Tongue (tissue), 2 donors: ENCODE data around the gene FOXL3. TPM values are rescaled to one million over a fixed set of nuclear protein-coding genes. Genes with fewer than 3 reads are reported as not detected.
A peak's percentile ranks its signal among the peaks of the same experiment; 100 is the strongest.

Experiments
- DNase-seq: peaks from one replicate; pipeline ENCODE4 v3.0.0-alpha.2; 2015
- total RNA-seq: library from RNA; depleted of rRNA; stranded (reverse); fragments of >200 nt; gene quantifications from one replicate; pipeline ENCODE4 v1.2.3, GENCODE V29; 2014

The FOXL3 gene
- total RNA-seq, 1 donor from 2014 or later: not detected

DNA sequence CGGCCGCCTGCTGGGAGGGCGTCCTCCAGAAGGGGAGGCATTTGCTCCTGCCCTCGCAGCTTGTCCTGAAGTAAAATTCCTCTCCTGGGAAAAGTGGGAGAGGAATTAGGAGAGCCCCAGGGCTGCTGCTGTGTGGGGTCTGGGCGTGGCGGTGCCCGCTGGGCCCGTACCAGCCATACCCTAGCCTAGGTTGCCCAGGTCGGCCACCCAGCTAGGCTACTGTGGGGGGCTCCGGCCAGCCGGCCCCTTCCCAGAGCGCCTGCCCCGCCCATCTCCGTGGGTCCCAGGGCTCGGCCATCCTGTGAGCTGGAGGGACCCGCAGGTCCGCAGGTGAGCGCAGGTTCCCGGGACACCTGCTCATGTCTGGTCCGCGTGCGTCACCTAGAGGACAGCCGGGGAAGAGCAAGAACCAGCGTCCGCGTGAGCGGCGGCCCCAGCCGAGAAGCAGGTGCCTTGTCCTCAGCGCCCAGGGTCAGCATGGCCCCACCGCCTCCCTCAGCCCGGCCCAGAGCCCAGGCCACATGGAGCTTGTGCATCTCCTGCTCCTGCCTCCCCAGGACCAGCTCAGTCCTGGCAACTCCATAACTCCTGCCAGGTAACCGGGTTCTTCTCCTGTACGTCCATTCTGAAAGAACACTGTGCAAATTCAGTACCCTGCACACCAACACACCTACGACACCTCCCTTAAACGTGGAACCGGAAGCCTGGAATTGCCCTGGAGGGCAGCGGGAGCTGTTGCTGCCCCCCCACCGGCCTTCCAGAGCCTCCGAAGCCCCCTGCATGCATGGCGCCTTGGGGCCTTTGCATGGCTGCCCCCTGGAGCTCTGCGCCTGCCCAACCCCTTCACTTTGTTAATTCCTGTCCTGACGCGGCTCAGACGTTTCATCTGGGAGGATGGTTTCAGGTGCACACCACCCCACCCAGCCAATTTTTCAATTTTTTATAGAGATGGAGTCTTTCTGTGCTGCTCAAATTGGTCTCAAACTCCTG is 22.8 kb upstream of the FOXL3 start:
- DNase-seq: no peak

DNA sequence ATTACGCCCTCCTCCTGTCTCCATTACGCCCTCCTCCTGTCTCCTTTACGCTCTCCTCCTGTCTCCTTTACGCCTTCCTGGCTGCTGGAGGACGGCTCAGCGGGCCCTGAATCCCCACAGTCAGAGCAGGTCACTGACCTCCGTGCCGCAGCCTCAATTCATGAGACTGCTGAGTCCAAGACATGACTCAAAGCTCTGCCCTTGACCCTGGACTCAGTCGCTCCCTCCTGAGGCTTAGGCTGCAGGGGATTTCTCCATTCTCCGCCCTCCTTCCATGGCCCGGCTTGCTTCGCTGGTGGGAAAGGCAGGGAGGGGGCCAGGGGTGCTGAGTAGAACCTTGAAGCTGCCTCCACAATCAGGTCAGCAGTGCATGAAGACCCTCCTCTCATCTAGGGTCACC is 21.0 kb upstream of the FOXL3 start:
- no peak for DNase-seq

DNA sequence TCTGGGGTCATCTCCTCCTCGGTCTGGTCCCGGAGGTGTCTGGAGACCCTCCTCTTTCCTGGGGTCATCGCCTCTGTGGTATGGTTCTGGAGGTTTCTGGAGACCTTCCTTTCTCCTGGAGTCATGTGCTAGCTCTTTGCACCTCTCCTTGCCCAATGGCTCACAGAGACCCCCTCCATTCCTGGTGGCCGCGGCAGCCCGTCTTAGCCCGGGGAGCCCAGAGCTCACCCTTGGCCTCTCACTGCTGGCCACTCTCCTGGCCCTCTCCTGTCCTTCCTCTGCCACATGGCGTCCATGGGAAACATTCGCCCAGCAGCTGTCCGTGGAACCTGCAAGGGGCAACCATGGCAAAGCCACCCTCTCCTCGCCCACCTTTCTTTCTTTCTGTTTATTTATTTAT is 20.2 kb upstream of the FOXL3 start:
- DNase-seq: no peak

DNA sequence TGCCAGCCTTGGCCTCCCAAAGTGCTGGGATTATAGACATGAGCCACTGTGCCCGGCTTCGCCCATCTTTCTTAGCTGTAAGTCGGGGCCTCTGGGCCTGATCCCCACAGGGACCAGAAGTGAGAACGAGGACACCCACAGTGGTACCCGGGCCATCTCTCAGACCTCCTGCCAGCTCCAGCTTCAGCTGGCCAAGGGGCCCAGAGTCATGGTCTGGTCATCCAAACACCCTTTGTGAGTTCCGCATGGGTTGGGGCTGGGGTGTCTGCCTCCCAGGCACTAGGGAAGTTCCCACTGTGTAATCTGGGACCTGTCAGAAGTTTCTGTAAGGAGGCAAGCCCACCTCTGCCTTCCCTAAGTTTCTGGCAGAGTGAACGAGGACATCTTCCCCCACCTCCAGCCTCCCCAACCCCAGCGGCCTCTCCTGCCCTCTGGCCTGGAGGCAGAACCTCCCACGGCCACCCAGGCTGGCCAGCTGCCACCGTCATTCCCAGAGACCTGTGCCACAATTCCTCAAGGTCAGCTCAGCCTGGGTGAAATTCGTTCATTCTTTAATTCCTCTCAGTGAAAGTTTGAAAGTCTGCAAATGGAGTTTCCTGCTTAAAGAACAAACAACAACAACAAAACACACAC is 19.5 kb upstream of the FOXL3 start:
- DNase-seq: no peak

DNA sequence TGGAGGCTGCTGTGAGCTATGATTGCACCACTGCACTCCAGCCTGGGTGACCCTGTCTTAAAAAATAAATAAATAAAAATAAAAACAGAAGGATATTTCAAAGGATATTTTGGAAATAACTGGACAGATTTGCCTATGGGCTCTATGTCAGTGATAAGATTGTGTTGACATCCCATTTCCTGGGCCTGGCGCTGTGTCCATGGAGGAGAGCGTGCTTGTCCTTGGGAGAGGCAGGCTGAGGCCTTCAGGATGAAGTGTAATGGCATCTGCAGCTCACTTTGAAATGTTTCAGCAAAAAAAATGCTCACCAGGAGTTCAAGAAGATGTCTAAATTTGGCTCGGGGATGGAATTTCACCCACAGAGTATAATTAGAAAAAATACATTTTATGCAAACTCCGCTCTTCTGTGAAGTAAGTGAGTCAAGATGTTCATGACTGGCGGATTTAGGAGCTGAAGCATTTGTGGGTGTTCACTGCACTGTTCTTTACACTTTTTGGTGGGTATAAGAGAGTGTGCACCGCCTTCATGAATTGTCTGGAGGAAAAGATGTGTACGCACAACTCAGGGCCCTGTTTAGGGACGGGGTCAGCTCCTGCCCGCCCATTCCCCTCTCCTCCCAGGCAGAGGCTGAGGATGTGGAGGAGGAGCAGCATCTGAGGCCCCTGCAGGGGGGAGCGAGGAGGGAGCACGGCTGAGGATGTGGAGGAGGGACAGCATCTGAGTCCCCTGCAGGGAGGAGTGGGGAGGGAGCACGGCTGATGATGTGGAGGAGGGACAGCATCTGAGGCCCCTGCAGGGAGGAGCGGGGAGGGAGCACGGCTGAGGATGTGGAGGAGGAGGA is 18.5 kb upstream of the FOXL3 start:
- peak; percentile 23 for DNase-seq

DNA sequence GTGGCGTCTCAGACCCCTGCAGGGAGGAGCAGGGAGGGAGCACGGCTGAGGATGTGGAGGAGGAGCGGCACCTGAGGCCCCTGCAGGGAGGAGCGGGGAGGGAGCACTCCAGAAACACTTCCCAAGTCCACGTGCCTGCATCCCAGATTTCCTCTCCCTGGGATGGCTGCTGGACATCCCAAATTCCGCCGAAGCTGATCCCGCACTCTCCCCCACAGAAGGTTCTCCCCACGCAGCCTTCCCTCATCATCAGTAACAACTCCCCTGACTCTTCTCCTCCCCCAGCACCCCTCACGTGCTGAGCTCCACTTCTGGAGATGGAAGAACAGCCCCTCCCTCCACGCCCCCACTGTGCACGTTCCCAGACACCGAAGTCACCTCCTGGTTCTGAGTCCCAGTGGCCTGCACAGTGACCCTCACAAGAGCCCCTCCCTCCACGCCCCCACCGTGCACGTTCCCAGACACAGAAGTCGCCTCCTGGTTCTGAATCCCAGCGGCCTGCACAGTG is 17.8 kb upstream of the FOXL3 start:
- DNase-seq: no peak

DNA sequence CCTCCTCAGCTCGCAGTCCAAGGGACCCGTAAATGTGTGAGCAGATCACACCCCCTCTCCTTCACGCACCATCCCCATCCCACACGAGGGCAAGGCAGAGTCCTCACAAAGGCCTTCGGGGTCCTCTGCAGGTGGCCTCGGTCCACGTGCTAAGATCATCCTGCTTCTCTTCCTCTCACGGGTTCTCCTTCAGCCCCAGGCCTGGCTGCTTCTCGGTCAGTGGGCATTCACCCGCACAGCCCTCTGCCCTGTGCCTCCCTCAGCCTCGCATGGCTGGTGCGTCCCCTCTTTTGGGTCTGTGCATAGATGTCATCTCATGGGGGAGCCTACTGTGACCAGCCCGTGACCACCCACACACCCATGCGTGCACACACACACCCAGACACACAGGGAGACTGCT is 17.3 kb upstream of the FOXL3 start:
- DNase-seq: no peak

DNA sequence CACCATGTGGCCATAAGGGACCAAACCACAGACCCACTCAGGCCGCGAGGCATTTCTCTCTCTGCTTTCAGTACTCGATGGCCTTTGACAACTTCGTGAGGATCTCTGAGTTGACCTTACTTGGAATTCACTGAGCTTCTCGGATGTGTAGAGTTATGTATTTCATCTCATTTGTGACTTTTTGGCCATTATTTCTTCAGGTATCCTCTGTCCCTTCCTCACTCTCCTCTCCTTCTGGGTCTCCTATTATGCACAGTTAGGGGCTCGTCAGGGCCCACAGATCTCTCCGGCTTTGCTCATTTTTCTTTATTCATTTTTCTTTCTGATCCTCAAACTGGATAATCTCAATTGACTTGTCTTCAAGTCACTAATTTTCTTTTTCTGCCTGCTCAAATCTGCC is 16.6 kb upstream of the FOXL3 start:
- no peak for DNase-seq

DNA sequence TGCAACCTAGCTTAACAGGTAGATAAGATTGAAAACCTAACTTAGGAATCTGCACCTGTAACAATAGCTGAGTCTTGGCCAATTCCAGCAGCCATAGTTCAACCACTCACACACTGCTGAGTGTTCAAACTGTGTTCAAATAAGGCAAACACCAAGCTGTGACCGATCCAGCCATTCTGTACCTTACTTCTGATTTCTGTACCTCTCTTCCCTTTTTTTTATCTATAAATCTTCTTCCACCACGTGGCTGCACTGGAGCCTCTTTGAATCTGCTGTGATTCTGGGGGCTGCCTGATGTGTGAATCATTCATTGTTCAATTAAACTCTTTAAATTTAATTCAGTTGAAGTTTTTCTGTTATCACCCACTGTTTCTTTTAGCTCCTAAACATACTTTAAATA is 15.7 kb upstream of the FOXL3 start:
- DNase-seq: no peak

DNA sequence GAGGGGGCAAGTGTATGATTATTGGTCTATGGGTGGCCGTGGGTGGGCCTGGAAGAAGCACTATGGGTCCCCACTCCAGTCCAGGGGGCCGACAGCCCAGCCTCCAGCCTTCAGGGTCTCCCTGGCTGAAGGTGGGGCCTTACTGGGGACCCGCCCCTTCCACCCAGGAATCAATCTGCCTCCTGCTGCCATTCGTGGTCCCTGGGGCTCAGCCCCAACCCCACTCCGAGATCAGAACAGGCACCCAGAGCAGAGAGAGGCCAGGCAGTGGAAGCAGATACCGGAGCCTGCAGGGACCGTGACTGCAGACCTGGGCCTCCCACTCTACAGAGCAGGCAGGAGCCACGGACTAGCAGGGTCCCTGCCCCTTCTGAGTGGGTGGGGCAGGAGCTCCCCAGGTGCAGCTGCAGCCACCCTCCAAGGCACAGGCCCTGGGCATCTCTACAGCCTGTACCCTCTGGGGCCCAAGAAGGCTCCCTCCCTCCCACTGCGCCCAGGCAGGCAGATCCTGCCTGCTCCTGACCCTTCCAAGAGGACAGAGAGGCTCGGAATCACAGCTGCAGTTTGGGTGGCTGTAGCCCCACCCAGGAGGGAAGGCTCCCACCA is 13.6 kb upstream of the FOXL3 start:
- no peak for DNase-seq

DNA sequence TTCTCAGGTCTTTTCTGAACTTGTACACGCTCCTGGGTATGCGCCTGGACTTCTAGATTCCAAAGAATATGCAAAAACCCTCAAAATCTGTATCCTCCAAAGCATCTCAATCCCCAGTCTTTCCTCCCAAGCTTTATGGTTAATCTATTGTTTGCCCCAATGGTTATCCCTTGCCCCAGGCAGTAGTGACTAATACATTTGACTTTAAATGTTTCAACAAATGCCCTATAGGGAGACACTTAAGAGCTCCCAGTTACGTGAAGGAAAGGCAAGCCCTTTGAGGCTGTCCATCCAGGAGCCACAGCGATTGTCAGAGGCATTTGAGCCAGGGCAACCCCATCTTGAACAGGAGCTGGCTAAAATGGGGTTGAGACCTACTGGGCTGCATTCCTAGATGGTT is 12.7 kb upstream of the FOXL3 start:
- DNase-seq: no peak

DNA sequence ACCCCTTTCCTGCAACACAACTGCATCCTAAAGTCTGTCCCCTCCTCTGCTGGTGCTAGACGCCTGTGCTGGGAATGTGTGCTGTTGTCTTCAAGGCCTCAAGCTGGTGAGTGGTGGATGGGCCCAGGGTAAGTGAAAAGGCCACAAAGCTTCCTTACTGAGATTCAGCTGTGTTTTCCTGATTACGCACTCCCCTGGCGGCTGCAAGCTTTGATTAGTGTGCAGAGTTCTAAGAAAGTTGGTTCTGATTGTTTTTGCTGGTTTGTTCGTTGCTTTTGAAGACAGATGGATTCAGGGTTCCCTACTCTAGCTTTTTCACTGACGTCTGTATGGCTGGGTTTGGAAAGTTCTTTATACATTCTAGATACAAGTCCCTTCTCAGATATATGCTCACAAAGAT is 11.9 kb upstream of the FOXL3 start:
- DNase-seq: no peak

DNA sequence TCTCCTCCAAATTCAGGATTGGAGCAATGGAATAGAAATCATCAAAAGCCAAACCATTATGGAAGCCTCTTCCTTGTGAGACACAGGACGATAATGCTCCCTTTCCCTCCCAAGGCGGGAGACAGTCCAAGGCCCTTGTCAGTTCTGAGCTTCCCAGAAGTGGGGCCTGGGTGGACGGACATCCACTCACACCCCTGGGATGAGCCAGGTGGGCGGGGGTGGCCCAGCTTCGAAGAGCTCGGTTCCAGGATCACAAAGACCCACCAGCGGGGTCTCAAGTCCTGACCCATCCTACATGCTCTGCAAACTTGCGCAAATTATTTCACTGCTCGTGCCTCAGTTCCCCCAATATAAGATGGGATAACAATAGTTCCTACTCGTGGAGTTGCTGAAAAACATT is 10.1 kb upstream of the FOXL3 start:
- no peak for DNase-seq

DNA sequence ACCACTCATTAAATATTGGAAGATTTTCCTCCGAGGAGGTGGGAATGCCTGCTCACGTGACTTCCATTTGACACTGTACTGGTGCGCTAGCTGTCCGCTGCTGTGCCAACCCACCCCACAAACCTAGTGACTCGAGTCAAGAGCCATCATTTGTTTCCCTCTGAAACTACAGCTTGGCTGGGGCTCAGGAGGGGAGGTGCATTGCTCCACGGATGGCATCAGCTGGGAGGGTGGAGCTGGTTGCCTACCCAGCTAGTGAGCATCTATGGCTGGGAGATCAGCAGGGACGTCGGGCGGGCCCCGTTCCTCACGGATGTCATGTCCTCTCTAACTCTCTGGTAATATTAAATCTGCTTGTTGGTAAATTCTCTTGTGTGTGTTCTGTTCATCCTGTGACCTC is 9.5 kb upstream of the FOXL3 start:
- DNase-seq: no peak

DNA sequence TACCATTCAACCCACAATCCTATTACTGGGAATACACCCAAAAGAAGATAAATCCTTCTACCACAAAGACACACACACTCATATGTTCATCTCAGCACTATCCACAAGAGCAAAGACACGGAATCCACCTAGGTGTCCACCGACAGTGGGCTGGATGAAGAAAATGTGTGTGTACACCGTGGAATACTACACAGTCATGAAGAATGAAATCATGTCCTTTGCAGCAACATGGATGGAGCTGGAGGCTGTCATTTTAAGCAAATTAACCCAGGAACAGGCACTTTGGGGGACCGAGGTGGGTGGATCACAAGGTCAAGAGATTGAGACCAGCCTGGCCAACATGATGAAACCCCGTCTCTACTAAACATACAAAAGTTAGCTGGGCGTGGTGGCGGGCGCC is 8.3 kb upstream of the FOXL3 start:
- no peak for DNase-seq

DNA sequence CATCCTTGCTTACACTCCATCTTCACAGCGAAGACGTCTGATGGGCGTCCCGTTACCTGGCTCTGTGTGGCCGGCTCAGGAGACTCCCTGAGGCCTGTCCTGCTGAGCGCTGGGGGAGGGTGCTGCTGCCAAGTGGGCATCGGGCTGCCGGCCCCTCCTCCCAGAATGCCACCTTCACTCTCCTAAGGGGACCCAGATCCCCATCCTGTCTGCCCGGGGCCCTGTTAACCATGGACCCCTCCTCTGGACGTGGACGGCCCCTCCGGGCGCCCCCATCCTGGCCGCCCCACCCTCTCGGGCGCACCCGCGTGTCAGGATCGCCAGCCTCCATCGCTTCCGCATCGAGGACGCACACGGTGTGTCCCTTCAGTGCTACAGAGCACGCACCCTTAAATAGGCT is 7.3 kb upstream of the FOXL3 start:
- no peak for DNase-seq

DNA sequence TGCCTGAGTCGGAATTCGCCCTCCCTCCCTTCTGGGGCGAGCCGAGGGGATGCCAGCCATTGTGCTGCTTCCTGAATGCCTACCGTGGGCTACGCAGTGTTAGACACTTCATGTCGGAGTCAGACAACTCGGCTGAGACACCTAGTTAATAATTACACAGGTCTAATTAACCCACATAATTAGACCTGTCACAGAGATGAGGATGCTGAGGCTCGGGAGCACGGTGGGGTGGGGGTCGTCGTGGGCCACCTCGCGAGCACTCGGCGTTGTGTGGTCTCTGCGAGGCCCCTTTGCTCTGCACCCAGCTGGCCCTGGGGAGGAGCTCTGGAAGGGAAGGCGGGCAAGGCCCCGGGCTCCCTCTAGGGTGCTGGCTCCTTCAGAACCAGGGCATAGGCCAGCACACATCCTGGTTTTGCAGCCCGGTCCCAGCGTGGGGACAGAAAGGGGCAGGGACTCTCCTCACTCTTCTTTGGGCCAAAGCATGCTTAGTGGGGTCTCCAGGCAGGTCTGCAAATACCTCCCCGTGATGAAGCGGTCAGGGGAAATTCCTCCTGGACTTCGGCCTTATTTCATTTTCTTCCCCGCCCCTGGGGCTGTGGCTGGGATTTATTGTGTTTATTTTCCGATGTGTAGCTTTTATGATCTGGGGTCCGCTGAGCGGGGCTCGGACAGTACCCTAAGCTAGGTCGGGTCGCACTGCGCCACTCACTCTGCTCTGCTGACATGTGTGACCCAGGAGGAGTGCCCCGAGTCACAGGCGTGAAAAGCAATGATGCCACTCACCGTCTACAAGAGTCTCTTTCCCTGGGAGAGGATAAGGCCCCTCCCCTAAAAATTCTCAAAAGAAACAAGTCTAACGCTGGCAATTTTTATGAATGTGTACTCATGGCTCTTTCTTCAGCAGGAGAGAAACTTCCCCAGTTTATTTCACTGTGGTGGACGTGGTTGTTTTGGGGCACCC is 4.9 kb upstream of the FOXL3 start:
- no peak for DNase-seq

DNA sequence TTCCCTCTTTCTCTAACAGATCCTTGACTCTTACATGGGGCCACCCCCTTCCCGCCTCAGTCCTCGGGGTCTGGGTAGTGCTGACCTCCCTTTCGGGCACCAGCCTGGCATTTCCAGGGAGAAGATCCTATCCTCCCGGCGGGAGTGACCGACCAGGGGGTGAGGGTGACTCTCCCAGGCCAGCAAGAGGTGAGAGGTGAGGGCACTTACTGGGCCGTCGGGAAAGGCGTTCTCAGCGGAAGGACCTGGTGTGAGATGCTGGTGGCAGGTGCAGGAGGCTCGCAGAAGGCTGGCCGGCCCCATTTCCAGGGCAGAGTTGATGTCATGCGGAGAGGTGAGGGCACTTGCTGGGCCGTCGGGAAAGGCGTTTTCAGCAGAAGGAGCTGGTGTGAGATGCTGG is 4.2 kb upstream of the FOXL3 start:
- DNase-seq: no peak

DNA sequence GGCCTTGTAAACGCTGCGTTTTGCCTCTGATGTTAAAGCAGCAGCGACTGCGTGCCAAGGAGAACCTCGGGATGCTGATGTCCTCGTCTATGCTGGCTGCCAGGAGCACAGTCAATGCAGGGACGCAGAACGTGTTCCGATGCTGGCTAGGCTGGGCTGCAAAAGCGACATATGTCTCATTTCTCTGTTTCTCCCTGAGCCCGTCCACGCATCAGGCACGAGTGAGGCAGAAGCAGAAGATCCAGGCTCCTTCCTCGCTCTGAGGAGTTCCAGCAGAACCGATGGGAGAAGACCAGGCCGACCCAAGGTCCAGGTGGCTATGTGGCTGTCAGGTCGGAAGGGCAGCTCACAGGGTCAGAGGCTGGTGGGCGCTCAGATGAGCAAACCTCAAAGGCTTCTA is 3.7 kb upstream of the FOXL3 start:
- DNase-seq: no peak

DNA sequence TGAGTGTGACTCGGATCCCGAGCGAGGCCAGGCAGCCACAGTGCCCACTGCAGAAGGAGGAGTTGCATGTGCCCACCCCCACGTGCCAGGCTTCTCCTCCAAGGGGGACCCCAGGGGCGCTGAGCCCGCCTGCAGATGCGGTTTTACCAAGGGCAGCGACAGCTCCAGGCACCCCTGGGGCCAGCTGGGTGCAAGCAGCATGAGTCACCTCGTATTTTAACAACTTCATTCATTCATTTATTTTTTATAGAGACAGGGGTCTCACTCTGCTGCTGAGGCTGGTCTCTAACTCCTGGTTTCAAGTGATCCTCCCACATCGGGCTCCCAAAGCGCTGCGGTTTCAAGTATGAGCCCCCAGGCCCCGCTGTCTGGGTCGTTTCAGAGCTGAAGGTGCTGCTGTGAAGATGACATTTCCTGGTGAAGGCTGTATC is 1.3 kb upstream of the FOXL3 start:
- DNase-seq: no peak

DNA sequence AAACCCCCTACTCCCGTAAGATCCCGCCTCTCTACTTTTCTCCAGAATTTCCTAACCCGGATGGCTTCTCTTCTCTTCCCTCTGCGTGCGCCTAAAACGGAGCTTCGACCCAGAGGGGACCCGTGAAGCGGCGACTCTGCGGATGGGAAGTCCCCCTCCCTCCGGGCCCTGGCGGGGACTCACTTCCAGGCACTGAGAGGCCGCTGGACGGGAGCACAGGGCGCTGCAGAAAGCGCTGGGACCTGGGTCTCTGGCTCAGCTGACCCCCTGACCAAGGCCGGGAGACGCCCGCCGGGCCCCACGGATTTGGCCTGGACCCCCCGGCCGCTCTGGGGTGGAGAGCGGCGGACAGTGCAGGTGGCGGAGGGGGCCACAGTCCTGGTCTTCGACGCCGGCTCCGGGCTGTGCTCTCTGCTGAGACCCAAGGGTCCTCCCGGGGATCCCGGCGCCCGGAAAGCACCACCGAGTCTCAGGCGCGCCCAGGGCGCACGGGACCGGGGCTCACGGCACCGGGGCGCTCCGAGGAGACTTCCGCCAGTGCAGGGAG is 688 bp upstream of the FOXL3 start:
- no peak for DNase-seq
